HG03103 (cell line): ENCODE data around the gene DEFB131B.
"Not testable (repeated sequence)": the region's sequence is repeated elsewhere in the genome, so short reads cannot be mapped to it uniquely, and the experiment has no call there.

Experiments
- ATAC-seq: cut with Tn5 transposase; IDR thresholded peaks from one replicate; pipeline ENCODE4 v1.9.1; 2021; ENCODE audit warnings: low read depth; ENCODE audit not compliant: unreplicated experiment

The DEFB131B gene, protein sequence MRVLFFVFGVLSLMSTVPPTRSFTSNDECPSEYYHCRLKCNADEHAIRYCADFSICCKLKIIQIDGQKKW

DNA sequence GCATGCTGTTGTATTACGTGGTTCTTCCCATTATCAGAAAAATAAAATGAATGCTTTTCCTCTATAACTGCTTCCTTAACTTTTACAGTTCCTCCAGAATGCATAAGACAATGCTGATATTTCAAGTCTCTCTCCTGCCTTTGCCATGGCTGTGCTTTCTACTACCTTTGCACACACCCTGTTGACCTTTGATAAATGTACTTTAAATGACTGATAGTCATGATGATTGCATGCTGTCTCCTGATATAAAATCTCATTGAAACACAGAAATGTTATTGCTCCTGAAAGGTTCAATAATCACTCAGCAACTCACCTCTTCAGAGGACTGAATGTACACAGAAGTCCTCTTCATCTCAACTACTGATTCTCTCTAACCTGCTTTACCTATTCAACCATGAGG, at the start of gene DEFB131B:
Gene DEFB131B, plus strand, starts transcription at position 395 of the 400 bp plus-strand sequence. Its CDS starts 0 bp downstream, at position 395.
- not testable (repeated sequence) for ATAC-seq

DNA sequence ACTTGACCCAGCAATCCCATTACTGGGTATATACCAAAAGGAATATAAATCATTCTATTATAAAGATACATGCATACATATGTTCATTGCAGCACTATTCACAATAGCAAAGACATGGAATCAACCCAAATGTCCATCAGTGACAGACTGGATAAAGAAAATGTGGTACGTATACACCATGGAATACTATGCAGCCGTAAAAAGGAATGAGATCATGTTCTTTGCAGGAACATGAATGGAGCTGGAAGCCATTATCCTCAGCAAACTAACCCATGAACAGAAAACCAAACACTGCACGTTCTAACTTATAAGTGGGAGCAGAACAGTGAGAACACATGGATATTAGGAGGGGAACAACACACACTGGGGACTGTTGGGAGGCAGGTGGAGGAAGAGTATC, 49.0 kb upstream of the DEFB131B start:
- not testable (repeated sequence) for ATAC-seq

DNA sequence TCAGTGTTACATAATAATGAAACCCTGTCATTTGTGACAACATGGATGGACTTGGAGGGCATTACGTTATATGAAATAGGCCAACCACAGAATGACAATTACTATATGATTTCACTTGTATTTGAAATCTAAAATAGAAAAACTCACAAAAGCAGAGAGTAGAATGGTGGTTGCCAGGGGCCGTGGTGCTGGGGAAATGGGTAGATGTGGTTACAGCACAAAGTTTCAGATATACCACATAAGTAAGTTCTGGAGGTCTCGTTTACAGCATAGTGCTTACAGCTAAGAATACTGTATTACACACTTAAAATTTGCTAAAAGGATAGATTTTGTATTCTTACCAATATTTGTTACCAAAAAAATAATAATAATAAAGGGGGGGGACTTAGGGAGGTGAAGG, 48.6 kb upstream of the DEFB131B start:
- not testable (repeated sequence) for ATAC-seq

DNA sequence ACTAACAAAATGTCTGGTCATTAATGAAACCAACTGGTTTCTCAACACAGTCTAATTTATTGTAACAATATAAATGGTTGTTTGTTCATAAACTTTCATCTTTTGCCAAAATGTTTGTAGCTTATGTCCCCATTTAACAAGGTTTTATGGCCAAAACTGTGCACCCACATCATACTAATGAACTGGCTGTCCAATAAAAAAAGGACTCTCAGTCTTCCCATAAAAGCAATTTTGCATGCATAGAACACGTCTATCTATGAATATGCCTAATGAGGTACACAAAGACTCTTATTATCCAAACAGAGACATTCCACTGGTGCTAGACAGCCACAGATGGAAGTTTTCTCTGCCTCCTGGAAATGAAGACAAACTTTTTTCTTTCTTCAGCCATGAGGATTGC, 45.4 kb upstream of the DEFB131B start, which contains the start of gene DEFB108B:
Gene DEFB108B, plus strand, starts transcription at position 390 of the 400 bp plus-strand sequence. Its CDS starts 0 bp downstream, at position 390.
- not testable (repeated sequence) for ATAC-seq

DNA sequence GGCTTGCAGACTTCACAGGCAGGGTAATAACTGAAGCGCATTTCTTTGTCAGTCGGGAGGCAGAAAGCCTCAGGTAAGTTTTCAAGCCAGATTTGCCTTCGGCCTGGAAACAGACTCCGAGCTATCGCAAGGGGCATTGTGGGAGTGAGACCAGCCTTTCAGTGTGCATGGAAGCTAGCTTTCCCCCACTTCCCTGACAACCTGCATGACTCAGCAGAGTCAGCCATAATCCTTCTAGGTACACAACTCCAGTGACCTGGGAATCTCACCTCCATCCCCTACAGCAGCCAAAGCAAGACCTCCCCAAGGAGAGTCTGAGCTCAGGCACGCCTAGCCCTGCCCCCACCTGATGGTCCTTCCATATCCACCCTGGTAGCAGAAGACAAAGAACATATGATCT, 35.5 kb upstream of the DEFB131B start:
- not testable (repeated sequence) for ATAC-seq

DNA sequence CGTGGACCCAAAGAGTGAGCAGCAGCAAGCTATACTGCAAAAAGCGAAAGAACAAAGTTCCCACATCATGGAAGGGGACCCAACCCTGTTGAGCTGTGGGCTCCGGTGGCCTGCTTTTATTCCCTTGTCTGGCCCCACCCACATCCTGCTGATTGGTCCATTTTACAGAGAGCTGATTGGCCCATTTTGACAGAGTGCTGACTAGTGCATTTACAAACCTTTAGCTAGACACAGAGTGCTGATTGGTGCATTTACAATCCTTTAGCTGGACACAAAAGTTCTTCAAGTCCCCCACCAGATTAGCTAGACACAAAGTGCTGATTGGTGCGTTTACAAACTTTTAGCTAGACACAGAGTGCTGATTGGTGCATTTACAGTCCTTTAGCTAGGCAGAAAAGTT, 34.9 kb upstream of the DEFB131B start:
- not testable (repeated sequence) for ATAC-seq

DNA sequence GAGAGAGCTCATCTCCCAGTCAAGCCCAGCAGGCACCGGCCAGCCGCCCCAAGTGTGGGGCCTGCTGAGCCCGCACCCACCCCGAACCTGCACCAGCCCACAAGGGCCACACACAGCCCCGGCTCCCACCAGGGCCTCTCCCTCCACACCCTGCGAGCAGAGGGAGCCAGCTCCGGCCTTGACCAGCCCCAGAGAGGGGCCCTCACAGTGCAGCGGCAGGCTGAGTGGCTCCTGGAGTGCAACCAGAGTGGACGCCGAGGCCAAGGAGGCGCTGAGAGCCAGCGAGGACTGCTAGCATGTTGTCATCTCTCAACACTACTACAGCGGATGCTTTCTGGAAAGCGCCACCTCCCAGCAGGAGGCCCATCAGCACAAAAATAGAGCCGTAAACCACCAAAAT, 34.4 kb upstream of the DEFB131B start:
- no peak for ATAC-seq

DNA sequence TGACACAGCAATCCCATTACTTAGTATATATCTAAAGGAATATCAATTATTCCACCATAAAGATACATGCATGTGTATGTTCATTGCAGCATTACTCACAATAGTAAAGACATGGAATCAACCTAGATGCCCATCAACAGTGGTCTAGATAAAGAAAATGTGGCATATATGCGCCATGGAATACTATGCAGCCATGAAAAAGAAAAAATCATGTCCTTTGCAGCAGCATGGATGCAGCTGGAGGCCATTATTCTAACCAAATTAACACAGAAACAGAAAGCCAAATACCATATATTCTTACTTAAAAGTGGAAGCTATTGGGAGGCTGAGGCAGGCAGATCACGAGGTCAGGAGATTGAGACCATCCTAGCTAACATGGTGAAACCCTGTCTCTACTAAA, 24.4 kb upstream of the DEFB131B start:
- ATAC-seq: not testable (repeated sequence)

DNA sequence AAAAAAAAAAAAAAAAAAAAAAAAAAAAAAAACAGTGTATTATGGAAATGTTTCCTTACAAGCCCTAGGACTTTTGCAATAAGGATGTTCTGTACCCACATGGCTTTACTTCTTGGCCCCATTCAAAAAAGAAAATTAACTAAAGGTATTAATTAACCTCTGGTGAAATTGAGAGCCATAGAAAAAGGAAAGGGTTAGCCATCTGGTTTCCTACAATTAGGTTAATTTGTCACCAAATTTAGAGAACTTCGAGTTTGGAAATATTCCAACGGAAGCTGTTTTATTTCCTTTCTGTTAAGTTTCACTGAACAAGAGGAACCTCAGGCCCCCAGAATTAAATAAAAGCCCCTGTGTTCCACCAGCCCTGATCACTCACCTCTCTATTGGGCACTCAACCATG, 22.4 kb upstream of the DEFB131B start:
- not testable (repeated sequence) for ATAC-seq

DNA sequence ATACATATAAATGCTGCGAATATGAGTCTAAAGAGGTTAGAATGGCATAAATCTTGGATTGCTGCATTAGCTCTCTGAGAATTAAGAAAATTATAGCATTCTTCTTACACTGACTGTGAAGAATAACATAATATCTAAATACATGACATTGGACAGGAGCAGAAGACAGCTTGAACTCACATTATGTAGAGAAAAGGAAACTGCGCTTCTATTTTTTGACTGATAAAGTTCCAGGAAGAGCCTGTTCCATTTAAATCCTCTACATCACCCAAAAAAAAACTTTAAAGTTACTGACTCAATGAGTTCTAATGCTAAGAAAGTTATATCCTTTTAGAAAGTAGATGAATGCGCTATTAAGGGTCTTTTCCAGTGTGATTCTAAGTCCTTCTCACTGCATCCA, 17.4 kb upstream of the DEFB131B start:
- not testable (repeated sequence) for ATAC-seq

DNA sequence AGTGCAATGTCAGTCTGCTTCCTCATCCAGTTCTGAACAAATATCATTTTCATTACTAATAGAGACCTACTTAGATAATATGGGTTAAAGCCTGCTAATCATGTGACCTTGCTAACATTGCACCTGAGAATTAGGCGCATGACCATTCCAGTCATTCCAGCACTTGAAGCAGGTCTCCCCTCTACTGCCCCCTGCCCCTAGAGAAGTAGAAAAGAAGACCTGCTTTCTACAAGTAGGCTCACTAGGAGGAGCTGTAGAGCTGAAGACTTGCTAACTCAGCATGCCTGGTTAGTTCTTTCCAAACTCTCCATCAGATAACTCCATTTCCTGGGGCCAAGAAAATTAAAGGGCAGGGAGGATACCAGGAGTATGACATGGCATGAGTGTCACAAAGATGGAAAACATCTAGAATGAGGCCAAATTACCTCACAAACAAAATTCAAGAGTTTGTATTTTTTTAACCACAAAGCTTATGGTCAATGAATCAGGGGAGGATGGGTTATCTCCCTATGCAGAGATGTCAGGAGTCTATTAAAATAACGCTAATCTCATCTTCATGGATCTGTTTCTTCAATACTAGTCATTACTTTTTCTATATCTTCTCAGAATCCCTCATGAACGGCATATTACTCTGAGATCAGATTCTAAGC, 14.2 kb upstream of the DEFB131B start:
- ATAC-seq: not testable (repeated sequence)

DNA sequence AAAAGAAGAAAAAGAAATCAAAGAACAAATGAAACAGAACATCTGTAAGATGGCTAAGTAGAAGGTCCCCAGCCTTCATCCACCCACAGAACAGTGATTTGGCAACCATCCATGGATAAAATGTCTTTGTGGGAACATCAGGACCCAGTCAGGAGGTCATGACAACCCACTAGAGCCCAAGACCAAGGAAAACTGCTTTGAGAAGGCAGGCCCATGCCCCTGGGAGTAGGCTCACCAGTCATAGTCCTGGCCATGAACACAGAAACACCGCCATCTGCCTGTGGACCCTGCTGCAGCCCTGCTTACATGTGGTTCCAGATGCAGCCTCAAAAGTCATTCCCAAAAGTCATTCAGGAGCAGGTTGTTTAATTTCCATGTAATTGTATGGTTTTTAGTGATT, 11.0 kb upstream of the DEFB131B start:
- ATAC-seq: not testable (repeated sequence)

DNA sequence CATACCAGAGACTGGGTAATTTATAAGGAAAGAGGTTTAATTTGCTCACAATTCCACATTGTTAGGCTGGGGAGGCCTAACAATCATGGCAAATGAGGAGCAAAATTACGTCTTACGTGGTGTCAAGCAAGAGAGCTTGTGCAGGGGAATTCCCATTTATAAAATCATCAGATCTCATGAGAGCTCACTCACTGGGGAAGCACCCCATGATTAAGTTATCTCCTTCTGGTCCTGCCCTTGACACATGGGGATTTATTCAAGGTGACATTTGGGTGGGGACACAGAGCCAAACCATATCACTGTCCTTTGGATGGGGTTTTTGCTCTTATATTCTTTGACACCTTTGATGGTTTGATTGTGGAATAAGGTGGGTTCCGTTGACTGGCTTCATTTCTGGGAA, 8.3 kb upstream of the DEFB131B start:
- not testable (repeated sequence) for ATAC-seq

DNA sequence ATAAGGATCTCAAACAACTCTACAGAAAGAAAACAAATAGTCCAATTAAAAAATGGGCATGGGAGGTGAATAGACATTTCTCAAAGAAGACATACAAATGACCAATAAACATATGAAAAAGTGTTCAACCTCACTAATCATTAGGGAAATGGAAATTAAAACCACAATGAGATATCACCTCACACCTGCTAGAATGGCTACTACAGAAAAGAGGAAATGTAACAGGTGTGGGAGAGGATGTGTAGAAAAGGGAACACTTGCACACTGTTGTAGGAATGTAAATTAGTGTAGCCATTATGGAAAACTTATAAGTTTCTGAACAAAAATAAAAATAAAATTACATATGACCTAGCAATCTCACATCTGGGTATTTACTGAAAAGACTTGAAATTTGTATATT, 7.6 kb upstream of the DEFB131B start:
- not testable (repeated sequence) for ATAC-seq

DNA sequence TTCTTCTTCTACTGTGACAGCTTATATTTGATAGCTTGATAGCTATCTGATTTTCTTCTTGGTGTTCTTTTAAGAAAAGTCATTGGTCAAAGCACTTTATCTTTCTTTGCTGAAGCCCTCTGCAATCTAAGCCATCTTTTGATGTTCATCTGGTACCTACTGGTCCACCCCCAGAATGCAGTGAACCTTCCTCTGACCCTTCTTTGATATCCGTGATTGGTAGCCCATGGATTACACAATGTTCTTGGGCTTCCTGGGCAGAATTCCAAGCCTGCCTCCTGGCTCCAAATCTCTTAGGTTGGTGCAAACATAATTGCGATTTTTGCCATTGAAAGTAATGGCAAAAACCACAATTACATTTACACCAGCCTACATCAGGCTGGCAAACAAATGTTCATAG, 2.0 kb upstream of the DEFB131B start:
- not testable (repeated sequence) for ATAC-seq

DNA sequence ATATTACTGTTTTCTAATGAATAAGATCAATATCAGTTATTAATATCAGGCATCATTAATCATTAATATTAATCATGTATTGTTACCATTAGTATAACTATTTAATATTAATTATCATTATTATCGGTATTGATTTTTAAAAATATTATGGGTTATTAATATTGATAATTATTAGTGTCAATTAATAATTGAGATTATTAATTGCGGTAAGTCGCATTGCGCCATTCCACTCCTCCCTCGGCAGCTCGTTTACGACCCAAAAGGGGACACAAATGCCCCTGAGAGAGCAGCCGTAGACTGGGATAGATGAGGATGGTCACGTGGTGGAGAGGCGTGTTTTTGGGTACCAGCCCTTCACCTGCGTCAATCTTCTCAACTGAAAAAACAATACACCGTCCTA, 7.6 kb downstream of the DEFB131B start:
- not testable (repeated sequence) for ATAC-seq

DNA sequence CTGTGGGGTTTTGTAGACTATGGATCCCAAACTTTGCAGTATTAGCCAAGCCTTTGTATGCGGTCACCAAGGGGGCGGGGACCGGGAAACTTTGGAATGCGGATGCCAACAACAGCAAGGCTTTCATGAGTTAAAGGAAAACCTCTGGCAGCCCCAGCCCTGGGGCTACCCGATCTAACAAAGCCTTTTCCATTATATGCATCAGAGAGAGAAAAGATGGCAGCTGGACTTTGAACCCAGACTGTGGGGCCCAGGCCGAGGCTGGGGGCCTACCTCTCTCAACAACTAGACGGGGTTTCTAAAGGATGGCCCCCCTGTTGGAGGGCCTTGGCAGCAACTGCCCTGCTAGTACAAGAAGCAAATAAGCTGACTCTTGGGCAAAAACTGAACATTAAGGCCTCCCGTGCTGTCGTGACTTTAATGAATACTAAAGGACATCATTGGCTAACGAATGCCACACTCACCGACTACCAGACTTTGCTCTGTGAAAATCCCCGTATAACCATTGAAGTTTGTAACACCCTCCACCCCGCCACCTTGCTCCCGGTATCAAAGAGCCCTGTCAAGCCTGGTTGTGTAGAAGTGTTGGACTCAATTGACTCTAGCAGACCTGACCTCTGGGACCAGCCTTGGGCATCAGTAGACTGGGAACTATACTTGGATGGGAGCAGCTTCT, 10.2 kb downstream of the DEFB131B start:
- not testable (repeated sequence) for ATAC-seq

DNA sequence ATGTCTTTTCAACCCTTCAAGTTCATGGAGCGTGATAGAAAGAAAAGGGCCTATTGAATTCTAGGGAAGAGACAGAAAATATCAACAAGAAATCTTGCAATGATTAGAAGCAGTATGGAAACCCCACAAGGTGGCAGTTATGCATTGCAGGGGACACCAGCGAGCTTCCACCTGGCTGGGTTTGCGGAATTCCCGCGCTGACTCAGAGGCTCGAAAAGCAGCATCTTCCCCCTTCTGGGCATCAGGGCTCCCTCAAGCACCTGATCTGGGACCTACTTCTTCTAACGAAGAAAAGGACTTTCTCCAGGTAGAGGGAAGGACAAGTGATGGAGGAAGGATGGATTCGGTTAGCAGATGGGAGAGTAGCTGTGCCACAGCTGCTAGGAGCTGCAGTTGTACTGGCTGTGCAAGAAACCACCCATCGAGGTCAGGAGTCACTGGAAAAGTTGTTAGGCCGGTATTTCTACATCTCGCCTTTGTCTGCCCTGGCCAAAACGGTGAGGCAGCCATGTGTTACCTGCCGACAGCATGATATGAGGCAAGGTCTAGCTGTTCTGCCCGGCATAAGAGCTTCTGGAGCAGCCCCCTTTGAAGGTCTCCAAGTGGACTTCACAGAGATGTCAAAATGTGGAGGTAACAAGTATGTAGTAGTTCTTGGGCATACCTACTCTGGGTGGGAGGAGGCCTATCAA, 11.1 kb downstream of the DEFB131B start:
- not testable (repeated sequence) for ATAC-seq

DNA sequence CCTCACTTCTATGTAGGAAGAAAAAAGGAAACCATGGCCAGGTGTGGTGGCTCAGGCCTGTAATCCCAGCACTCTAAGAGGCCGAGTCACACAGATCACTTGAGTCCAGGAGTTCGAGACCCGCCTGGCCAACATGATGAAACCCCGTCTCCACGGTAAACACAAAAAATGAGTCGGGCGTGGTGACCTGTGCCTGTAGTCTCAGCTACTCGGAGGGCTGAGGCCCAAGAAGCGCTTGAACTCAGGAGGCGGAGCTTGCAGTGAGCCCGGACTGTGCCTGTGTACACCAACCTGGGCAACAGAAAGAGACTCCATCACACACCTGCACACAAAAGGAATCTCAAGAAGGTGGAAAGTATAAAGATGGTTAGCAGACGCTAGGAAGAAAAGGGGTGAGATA, 17.7 kb downstream of the DEFB131B start:
- no peak for ATAC-seq

DNA sequence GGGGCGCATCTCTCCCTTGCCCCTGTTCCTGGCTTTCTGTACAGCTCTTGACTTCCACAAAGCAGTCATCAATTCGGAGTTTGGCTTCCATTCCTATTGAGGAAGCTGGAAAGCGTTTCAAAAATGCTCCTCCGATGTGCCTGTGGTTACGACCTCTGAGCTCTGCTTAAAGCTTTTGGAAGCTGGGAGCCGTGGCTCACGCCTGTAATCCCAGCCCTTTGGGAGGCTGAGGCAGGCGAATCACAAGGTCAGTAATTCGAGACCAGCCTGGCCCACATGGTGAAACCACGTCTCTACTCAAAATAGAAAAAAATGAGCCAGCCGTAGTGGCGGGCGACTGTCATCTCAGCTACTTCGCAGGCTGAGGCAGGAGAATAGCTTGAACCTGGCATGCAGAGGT, 22.9 kb downstream of the DEFB131B start:
- not testable (repeated sequence) for ATAC-seq

DNA sequence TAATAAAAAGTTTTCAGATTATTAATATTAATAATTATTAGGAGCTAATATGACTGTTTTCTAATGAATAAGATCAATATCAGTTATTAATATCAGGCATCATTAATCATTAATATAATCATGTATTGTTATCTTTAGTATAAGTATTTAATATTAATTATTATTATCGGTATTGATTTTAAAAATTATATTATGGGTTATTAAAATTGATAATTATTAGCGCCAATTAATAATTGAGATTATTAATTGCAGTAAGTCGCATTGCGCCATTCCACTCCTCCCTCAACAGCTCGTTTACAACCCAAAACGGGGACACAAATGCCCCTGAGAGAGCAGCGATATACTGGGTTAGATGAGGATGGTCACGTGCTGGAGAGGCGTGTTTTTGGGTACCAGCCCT, 30.0 kb downstream of the DEFB131B start:
- ATAC-seq: no peak
